Kidney epithelial cell (primary cell): ENCODE measurements around the gene TMA7. TPM values are rescaled to one million over a fixed set of nuclear protein-coding genes. Genes with fewer than 3 reads are reported as not detected.
"Not testable (repeated sequence)": the region's sequence is repeated elsewhere in the genome, so short reads cannot be mapped to it uniquely, and the experiment has no call there.

Source experiments
- DNase-seq: peaks from one replicate; pipeline ENCODE4 v3.0.0-alpha.2; 2010; ENCODE audit warnings: low read depth
- H3K27me3 ChIP-seq: 2 replicates; pipeline ENCODE4 v1.6.0; 2011; ENCODE audit warnings: low read length; ENCODE audit not compliant: control insufficient read depth, insufficient read depth
- H3K36me3 ChIP-seq: 2 replicates; pipeline ENCODE4 v1.5.1; 2011; ENCODE audit warnings: low read length; ENCODE audit not compliant: control insufficient read depth, insufficient read depth
- H3K4me3 ChIP-seq: 2 replicates; pipeline ENCODE4 v1.5.1; 2011; ENCODE audit warnings: low read depth, mild to moderate bottlenecking, control low read depth, low read length
- CTCF ChIP-seq: IDR thresholded peaks from 2 replicates; pipeline ENCODE4 v1.5.1; 2011; ENCODE audit warnings: mild to moderate bottlenecking, moderate library complexity, low read length, control low read depth, inconsistent platforms; ENCODE audit not compliant: insufficient read depth, poor library complexity, severe bottlenecking
- total RNA-seq: library from RNA; depleted of rRNA; stranded (reverse); fragments of >200 nt; gene quantifications from 2 replicates; pipeline ENCODE4 v1.2.3, GENCODE V29; 2015

TMA7 gene
- total RNA-seq, 1 donor from 2014 or later: 462 TPM

DNA sequence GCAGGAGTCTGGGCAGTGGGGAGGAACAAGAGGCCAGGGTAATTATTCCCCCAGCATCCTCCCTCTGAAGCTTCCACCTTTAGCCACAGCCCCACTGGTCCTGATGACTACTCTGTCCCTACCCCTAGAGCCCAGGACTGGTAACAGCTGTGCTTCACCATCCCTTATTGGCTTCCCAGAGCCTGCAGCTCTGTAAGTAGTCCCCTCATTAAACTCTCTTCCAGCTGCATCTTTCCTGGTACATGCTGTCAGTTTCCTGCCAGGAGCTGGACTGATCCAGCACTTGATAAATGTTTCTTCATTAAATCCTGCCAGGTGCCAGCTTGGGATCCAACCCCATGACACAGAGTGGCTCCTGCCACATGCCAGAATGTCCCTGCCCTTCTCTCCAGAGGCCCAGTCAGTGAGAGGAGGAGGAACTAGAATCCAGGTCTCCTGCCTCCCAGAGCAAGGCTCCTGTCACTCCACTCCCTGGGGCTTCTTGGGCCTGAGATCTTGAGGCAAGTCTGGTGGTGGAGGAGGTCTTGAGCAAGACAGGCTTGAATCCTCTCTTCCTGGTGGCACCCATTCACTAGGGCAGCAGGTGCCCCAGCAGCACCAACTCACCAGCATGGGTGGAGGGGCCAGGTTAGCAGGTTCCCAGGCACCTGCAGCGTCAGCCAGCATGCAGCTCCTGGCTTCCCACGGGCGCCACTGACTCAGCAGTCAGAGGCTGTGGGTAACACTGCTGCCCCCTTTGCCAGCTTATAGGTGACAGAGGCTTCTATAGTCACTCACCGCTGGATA, 40.5 kb upstream of the TMA7 start:
- TF ChIP-seq CTCF: no peak

GRCh38 chr3:48400824-48401433, 39.1 kb upstream of the TMA7 start:
- peak; percentile 29 for DNase-seq
- peak; percentile 75 for TF ChIP-seq CTCF

More for the DNA sequence above, 40.5 kb upstream of the TMA7 start:
- Histone ChIP-seq H3K4me3 (no peak overlapping the region), H3K27me3 (no peaks in the 10 kb centered on the region), H3K36me3 (no peaks in the 10 kb centered on the region)
- no peak for DNase-seq

GRCh38 chr3:48401434-48401901, 38.6 kb upstream of the TMA7 start:
- not testable (repeated sequence) for H3K27me3 ChIP-seq, H3K36me3 ChIP-seq, H3K4me3 ChIP-seq, DNase-seq

More at GRCh38 chr3:48400824-48401433, 39.1 kb upstream of the TMA7 start:
- H3K27me3 ChIP-seq: no peaks in the 10 kb centered on the region
- H3K36me3 ChIP-seq: no peaks in the 10 kb centered on the region
- H3K4me3 ChIP-seq: no peak overlapping the region

- DNase-seq: peak; percentile 44
- Histone ChIP-seq H3K36me3 (peaks cover 4% of the 10 kb centered on the region), H3K4me3 (no peak overlapping the region)
Observed at GRCh38 chr3:48402281-48402732, 37.8 kb upstream of the TMA7 start.

GRCh38 chr3:48402907-48403306, 37.1 kb upstream of the TMA7 start:
- no peak for TF ChIP-seq CTCF
- no peak overlapping the region for H3K4me3 ChIP-seq
- no peaks in the 10 kb centered on the region for H3K27me3 ChIP-seq
- DNase-seq: no peak
- peaks cover 4% of the 10 kb centered on the region for H3K36me3 ChIP-seq

More at GRCh38 chr3:48402281-48402732, 37.8 kb upstream of the TMA7 start:
- TF ChIP-seq CTCF: no peak
- H3K27me3 ChIP-seq: no peaks in the 10 kb centered on the region
